Panc1 (cell line): ENCODE results near the gene IFITM1. TPM values are rescaled to one million over a fixed set of nuclear protein-coding genes. Genes with fewer than 3 reads are reported as not detected.

Experiments
- ATAC-seq: fragments of 200-7000 bp; cut with Tn5 transposase; 2 replicates; pipeline ENCODE4 v1.9.1; 2020; ENCODE audit warnings: mild to moderate bottlenecking, moderate library complexity
- BruUV-seq: library from RNA; stranded (reverse); fragments of 400-500 nt; replicated peaks from 2 replicates; lab custom pipeline; 2021; lab: Mats Ljungman, UMichigan
- CTCF ChIA-PET: fragments of 300-600 bp; sonication (Branson Sonifier 250); formaldehyde crosslinking; loops from one replicate; lab custom pipeline; 2022; ENCODE audit warnings: antibody characterized with exemption; lab: Charles Lee
- POLR2A ChIA-PET: fragments of 300-600 bp; sonication (Branson Sonifier 250); formaldehyde crosslinking; loops from one replicate; lab custom pipeline; 2022; ENCODE audit warnings: antibody characterized with exemption; lab: Charles Lee
- DNase-seq: peaks from one replicate; pipeline ENCODE4 v3.0.0-alpha.2; 2010; ENCODE audit warnings: low read depth, low spot score
- H3K27ac ChIP-seq: 2 replicates; pipeline ENCODE4 v1.5.1; 2011; ENCODE audit warnings: mild to moderate bottlenecking, low read length, inconsistent platforms
- H3K27me3 ChIP-seq: fragments of 200-500 bp; sonication (Bioruptor generic); 2 replicates; pipeline ENCODE4 v1.6.0; 2014; ENCODE audit warnings: low read length, inconsistent platforms; ENCODE audit not compliant: control insufficient read depth, insufficient read depth
- H3K36me3 ChIP-seq: fragments of 200-500 bp; sonication (Bioruptor generic); 2 replicates; pipeline ENCODE4 v1.5.1; 2014; ENCODE audit warnings: inconsistent platforms, mild to moderate bottlenecking, low read length, moderate library complexity; ENCODE audit not compliant: control insufficient read depth, insufficient read depth
- H3K4me1 ChIP-seq: 2 replicates; pipeline ENCODE4 v1.5.1; 2011; ENCODE audit warnings: inconsistent platforms, mild to moderate bottlenecking, low read length, moderate library complexity; ENCODE audit not compliant: control insufficient read depth, insufficient read depth
- H3K4me3 ChIP-seq, 2 experiments: 2 replicates each; pipeline ENCODE4 v1.5.1; 2011 to 2012; ENCODE audit warnings: low read depth in 2 of 2, low read length in 2 of 2, mild to moderate bottlenecking in 2 of 2, inconsistent platforms in 1 of 2, moderate library complexity in 1 of 2
- H3K9me3 ChIP-seq: fragments of 200-500 bp; sonication (Bioruptor generic); 2 replicates; pipeline ENCODE4 v1.5.1; 2014; ENCODE audit warnings: low read depth, mild to moderate bottlenecking, inconsistent platforms, low read length, moderate library complexity; ENCODE audit not compliant: control insufficient read depth, insufficient read depth
- POLR2AphosphoS5 ChIP-seq: IDR thresholded peaks from 2 replicates; pipeline ENCODE4 v1.6.1; 2012; ENCODE audit warnings: mild to moderate bottlenecking, low read depth, low read length, moderate library complexity
- SIN3A ChIP-seq: IDR thresholded peaks from 2 replicates; pipeline ENCODE4 v1.6.1; 2012; ENCODE audit warnings: low read depth, mild to moderate bottlenecking, low read length, moderate library complexity, borderline replicate concordance; ENCODE audit not compliant: insufficient read depth
- TCF7L2 ChIP-seq: IDR thresholded peaks from 2 replicates; pipeline ENCODE4 v1.6.1; 2011; ENCODE audit warnings: mild to moderate bottlenecking, low read depth, low read length, inconsistent platforms
- in situ Hi-C: cut with HindIII; loops from 2 replicates; pipeline ENCODE4 v1.10.0; 2016; ENCODE audit warnings: low sequenced_read_pairs, low pct_unique_long_range_greater_than_20kb
- intact Hi-C: fragments of 100-400 bp; cut with micrococcal nuclease; formaldehyde crosslinking; loops from one replicate; pipeline ENCODE4 v1.10.0; 2022; ENCODE audit not compliant: unreplicated experiment
- total RNA-seq: library from RNA; stranded (reverse); gene quantifications from one replicate; pipeline ENCODE4 v1.2.1, GENCODE V29; 2021; ENCODE audit not compliant: unreplicated experiment
- TF ChIP-seq, protein P1 (sequence below), 2 experiments: IDR thresholded peaks; 2 replicates each; pipeline ENCODE4 v1.6.1; 2011 to 2012; ENCODE audit warnings: low read depth in 2 of 2, control low read depth in 1 of 2, low read length in 1 of 2, mild to moderate bottlenecking in 1 of 2, moderate library complexity in 1 of 2; ENCODE audit not compliant: insufficient read depth in 1 of 2
- TF ChIP-seq, protein P2 (sequence below): fragments of 450-650 bp; IDR thresholded peaks from 2 replicates; pipeline ENCODE4 v1.5.1; 2017; ENCODE audit warnings: mild to moderate bottlenecking

Gene IFITM1
- total RNA-seq, 1 experiment from 2014 or later = 66.3 TPM

DNA sequence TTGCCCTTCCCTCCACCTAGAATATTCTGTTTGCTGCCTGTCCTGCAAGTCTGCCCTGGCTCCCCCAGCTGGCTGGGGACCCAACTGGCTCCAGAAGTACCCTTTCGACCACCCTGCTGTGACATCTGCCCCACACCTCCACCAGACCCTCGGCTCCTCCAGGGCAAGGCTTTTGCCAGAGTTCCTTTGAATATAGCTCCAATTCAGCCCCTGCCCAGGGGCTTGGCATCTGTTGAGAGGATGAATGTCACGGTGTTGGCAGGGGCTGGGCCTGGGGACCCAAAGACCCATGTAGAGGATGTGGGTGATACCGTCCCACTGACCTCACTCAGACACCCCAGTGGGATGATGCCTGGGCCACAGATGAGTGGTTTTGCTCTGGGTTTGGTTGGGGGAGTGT lies 31.7 kb upstream of the IFITM1 start:
- ChIA-PET CTCF (no interaction called here), POLR2A (no interaction called here)
- Histone ChIP-seq H3K27ac (no peak overlapping the region), H3K4me1 (peaks cover 12% of the 10 kb centered on the region; the same call in 1 of the 2 replicates), H3K9me3 (no peaks in the 10 kb centered on the region), H3K4me3 (no peak overlapping the region), H3K27me3 (peaks cover 3% of the 10 kb centered on the region), H3K36me3 (no peaks in the 10 kb centered on the region)
- TF ChIP-seq POLR2AphosphoS5 (no peak), TCF7L2 (no peak), SIN3A (no peak)
- TF ChIP-seq, protein P1, sequence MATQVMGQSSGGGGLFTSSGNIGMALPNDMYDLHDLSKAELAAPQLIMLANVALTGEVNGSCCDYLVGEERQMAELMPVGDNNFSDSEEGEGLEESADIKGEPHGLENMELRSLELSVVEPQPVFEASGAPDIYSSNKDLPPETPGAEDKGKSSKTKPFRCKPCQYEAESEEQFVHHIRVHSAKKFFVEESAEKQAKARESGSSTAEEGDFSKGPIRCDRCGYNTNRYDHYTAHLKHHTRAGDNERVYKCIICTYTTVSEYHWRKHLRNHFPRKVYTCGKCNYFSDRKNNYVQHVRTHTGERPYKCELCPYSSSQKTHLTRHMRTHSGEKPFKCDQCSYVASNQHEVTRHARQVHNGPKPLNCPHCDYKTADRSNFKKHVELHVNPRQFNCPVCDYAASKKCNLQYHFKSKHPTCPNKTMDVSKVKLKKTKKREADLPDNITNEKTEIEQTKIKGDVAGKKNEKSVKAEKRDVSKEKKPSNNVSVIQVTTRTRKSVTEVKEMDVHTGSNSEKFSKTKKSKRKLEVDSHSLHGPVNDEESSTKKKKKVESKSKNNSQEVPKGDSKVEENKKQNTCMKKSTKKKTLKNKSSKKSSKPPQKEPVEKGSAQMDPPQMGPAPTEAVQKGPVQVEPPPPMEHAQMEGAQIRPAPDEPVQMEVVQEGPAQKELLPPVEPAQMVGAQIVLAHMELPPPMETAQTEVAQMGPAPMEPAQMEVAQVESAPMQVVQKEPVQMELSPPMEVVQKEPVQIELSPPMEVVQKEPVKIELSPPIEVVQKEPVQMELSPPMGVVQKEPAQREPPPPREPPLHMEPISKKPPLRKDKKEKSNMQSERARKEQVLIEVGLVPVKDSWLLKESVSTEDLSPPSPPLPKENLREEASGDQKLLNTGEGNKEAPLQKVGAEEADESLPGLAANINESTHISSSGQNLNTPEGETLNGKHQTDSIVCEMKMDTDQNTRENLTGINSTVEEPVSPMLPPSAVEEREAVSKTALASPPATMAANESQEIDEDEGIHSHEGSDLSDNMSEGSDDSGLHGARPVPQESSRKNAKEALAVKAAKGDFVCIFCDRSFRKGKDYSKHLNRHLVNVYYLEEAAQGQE (IDR thresholded peaks at IDR 0.05; ENCODE audit: insufficient read depth in 1 of 2, low read depth in 2 of 2, low read length in 1 of 2) = no peak
- TF ChIP-seq, protein P2, sequence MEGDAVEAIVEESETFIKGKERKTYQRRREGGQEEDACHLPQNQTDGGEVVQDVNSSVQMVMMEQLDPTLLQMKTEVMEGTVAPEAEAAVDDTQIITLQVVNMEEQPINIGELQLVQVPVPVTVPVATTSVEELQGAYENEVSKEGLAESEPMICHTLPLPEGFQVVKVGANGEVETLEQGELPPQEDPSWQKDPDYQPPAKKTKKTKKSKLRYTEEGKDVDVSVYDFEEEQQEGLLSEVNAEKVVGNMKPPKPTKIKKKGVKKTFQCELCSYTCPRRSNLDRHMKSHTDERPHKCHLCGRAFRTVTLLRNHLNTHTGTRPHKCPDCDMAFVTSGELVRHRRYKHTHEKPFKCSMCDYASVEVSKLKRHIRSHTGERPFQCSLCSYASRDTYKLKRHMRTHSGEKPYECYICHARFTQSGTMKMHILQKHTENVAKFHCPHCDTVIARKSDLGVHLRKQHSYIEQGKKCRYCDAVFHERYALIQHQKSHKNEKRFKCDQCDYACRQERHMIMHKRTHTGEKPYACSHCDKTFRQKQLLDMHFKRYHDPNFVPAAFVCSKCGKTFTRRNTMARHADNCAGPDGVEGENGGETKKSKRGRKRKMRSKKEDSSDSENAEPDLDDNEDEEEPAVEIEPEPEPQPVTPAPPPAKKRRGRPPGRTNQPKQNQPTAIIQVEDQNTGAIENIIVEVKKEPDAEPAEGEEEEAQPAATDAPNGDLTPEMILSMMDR = no peak
- in situ Hi-C loops (no loop called here), intact Hi-C loops (no loop called here)
- no TSS peak for BruUV-seq
- ATAC-seq = no peak
- no peak for DNase-seq

DNA sequence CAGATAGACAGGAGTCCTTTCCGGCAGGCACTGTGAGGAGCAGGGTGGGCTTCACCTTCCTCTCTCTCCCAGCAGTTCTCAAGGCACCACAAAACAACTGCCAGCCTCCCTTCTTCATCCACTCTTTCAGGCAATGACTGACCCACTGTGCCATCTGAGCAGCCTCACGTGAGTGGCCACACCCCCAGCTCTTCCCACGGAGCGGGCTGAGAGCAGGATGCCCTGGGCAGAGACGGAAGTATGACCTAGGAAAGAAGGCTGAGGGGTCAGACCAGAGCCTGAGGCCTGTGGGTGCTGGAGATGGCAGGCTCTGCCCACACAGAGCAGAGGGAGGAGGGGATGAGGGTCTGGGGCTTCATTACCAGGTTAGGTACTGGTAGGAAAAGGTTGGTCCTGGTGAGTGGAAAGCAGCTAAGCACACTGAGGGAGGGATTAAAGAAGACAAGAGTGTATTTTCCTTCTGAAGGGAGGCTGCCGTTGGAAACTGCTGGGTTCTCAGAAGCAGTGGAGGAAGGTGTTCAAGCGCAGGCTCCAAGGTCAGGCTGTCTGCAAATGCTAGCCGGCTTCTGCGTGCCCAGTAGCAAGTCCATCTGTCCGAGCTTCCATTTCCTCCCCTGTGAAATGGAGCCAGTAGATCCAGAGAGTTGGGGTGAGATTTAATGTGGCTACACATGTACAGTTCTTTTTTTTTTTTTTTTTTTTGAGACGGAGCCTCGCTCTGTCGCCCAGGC lies 31.0 kb upstream of the IFITM1 start:
- Histone ChIP-seq H3K27me3 (peaks cover 3% of the 10 kb centered on the region), H3K9me3 (no peaks in the 10 kb centered on the region), H3K4me1 (peaks cover 13% of the 10 kb centered on the region; the same call in 1 of the 2 replicates), H3K27ac (no peak overlapping the region), H3K36me3 (no peaks in the 10 kb centered on the region), H3K4me3 (no peak overlapping the region)
- BruUV-seq = no TSS peak
- in situ Hi-C loops = no loop called here
- CTCF ChIA-PET = no interaction called here
- TF ChIP-seq, protein P1 (IDR thresholded peaks at IDR 0.05; ENCODE audit: insufficient read depth in 1 of 2, low read depth in 2 of 2, low read length in 1 of 2) = no peak
- TF ChIP-seq TCF7L2 = no peak
- no peak for TF ChIP-seq POLR2AphosphoS5
- no peak for TF ChIP-seq SIN3A
- TF ChIP-seq, protein P2 = no peak
- no peak for ATAC-seq
- DNase-seq = no peak
- intact Hi-C loops = no loop called here
- POLR2A ChIA-PET = interaction anchor here (0.6 kb wide), 1 partner anchor 71 kb away, joined by 5 read pairs; no protein-coding TSS in a partner anchor
